NCI-H69 (cell line): ENCODE results near the gene FGR.

ENCODE experiments used
- DNase-seq: peaks from one replicate; lab custom pipeline; 2025; lab: John Stamatoyannopoulos, UW

The FGR gene

GRCh38 chr1:27566462-27567145, 68.4 kb downstream of the FGR start:
- peak; percentile 56 for DNase-seq

DNA sequence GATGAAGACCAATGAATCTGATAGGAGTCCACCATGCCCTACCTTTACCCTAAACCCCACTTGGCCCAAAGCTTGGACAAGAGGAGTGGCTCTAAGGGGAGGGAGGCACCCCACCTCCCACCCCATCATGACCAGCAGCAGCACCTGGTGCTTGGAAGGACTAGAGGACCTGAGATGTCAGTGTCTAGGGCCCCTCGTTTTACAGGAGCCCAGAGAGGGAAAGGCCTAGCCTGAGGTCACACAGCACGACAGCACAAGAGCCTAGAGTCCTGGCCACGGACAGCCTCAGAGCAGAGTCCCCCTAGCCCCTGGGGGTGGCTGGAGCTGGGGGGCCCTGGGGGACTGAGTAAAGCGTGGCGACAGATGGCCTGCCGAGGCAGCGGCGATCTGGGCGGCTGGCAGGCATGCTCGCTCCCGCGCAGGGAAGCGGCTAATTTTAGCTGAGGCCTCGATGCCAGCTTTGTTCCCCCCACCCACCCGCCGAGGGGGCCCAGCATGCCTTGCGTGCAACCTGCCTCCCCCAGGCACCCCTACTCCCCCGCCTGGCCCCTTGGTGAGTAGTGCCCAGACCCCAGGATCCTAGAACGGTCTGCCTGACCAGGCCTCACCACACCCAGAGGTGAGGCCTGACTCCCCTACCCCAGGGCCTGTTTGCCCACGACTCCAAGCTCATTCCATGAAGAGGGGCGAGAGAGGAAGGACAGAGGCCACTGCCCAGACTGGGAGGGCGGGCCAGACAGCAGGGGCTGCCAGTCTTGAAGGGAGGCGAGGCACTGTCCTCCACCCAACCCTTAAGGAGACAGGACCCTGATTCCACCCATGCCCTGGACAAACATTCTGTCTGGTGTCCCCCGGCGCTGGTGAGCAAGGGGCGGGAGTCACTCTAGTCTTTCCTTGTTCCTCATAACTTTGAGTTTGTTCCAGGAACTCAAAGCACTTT, 70.0 kb downstream of the FGR start:
- DNase-seq: no peak

GRCh38 chr1:27563591-27564471, 71.2 kb downstream of the FGR start:
- DNase-seq: peak; percentile 63

- no peak for DNase-seq
These were observed 71.7 kb downstream of the FGR start for GRCh38 chr1:27563341-27563590.

DNA sequence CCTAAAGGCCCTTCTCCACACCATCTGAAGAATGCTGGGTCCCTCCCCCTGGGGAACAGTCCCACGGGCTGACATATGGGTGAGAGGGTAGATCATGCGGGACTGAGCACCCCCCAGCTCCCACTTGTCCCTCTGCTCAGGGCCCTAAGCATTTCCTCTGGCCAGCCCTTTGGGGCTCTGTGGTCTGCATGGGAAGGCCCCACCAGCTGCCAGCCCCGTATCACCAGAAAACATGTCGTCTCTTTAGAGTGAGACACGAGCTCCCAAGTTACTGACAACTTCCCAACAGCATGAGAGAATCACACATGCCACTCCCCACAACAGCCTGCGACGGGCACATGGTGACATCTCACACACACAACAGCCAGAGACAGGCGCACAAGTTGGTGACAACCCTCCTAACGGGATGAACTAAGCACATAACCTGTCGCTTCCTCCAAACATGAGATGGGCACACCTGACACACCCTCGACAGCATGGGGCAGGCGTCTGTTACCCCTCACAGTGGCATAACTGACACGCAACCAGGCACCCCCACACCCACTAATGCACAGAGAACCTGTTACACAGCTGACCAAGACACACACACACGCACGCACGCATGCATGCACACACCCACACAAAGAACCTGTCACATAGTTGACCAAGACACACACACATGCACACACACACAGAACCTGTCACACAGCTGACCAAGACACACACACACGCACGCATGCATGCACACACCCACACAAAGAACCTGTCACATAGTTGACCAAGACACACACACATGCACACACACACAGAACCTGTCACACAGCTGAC, 72.2 kb downstream of the FGR start:
- no peak for DNase-seq
